Ovary (tissue), 9 donors: ENCODE results near the gene UMAD1. TPM values are rescaled to one million over a fixed set of nuclear protein-coding genes. Genes with fewer than 3 reads are reported as not detected.

Source experiments
- DNase-seq, 5 donors: peaks; one replicate each; pipeline ENCODE4 v3.0.0-alpha.2; 2019 to 2020
- H3K27ac ChIP-seq, 2 donors: fragments of 200-600 bp; one replicate each; pipeline versions ENCODE4 v1.5.1 to v1.8.0; 2019 to 2022
- H3K27me3 ChIP-seq: fragments of 200-600 bp; one replicate; pipeline ENCODE4 v1.8.0; 2022
- H3K36me3 ChIP-seq: fragments of 200-600 bp; sonication (generic); one replicate; pipeline ENCODE4 v1.5.1; 2019
- H3K4me1 ChIP-seq: one replicate; pipeline ENCODE4 v1.8.1; 2013; ENCODE audit warnings: mild to moderate bottlenecking, moderate library complexity; ENCODE audit not compliant: insufficient read depth
- H3K4me3 ChIP-seq: fragments of 200-600 bp; sonication (generic); one replicate; pipeline ENCODE4 v1.5.1; 2017
- H3K9me3 ChIP-seq, 2 donors: fragments of 200-600 bp in 1 of 2; sonication (generic) in 1 of 2; one replicate each; pipeline versions ENCODE4 v1.5.1 to v1.8.1; 2013 to 2019; ENCODE audit warnings: mild to moderate bottlenecking in 1 of 2, moderate library complexity in 1 of 2
- CTCF ChIP-seq, 3 donors: fragments of 450-650 bp in 2 of 3; fragments of 200-600 bp in 1 of 3; IDR thresholded peaks; one replicate each; pipeline versions ENCODE4 v1.5.1 to v1.8.0; 2016 to 2022; ENCODE audit warnings: antibody characterized with exemption in 3 of 3, mild to moderate bottlenecking in 1 of 3
- EP300 ChIP-seq: sonication (generic); formaldehyde crosslinking; IDR thresholded peaks from one replicate; pipeline ENCODE4 v1.6.1; 2017; ENCODE audit warnings: antibody characterized with exemption
- POLR2A ChIP-seq: fragments of 450-650 bp; IDR thresholded peaks from one replicate; pipeline ENCODE4 v1.6.1; 2017; ENCODE audit warnings: antibody characterized with exemption, mild to moderate bottlenecking, moderate library complexity
- WGBS, 3 donors: extraction: QIAGEN DNeasy Blood & Tissue Kit in 1 of 3; methylation state at CpG; one replicate each; pipeline versions ENCODE4 v1.1.5 to v1.1.7; 2013 to 2017; 5-methylcytosine and 5-hydroxymethylcytosine counted together
- intact Hi-C, 4 donors: fragments of 100-400 bp; cut with DNase I; formaldehyde crosslinking; loops; one replicate each; pipeline versions ENCODE4 v1.11.0 to v1.15.1; 2022 to 2023
- polyA plus RNA-seq, 2 donors: library from polyadenylated mRNA; stranded (reverse); fragments of 200-250 nt in 1 of 2; fragments of 350-450 nt in 1 of 2; fragmentation: Illumina TruSeq in 1 of 2; extraction: RNeasy Lipid Tissue Mini Kit (QIAGEN cat#74804) in 1 of 2; gene quantifications; one replicate each; pipeline ENCODE4 v1.2.3, GENCODE V29; 2013 to 2014
- small RNA-seq: library from RNA; depleted of rRNA; stranded (forward); fragments of <200 nt; gene quantifications from one replicate; pipeline ENCODE3, GENCODE V24; 2016
- total RNA-seq, 7 donors: library from RNA; depleted of rRNA in 2 of 7; stranded (reverse); fragments of >200 nt in 2 of 7; fragmentation: NEBNext Ultra II Directional in 3 of 7; extraction: Animal tissue kit (Norgen Biotek cat#: 25700) in 3 of 7; gene quantifications; one replicate each; pipeline versions ENCODE4 v1.1.0 to v1.2.4, GENCODE V29; 2016 to 2023
- donor health status: DM: no; HTN: no; CAD: no; lungs with moderate emphysema.
- donor health status: DM: no; HTN: no; CAD: no.
- donor health status: Bipolar disorder and iron deficiency.
- donor health status: DM: yes; HTN: yes; CAD: no.
- donor health status: DM: no; HTN: no; CAD: no.
- donor health status: DM: yes; HTN: yes; CAD: no.

The UMAD1 gene
- total and polyA plus RNA-seq, 9 donors: 10.4 to 19.1 (median 16.2) TPM

- Histone ChIP-seq H3K9me3 (no peaks in the 10 kb centered on the region), H3K4me1 (peaks cover 6% of the 10 kb centered on the region), H3K27me3 (no peaks in the 10 kb centered on the region), H3K27ac (no peak overlapping the region), H3K36me3 (no peaks in the 10 kb centered on the region), H3K4me3 (no peak overlapping the region)
- TF ChIP-seq CTCF (IDR thresholded peaks at IDR 0.05) (no peak), POLR2A (no peak), EP300 (no peak)
- intact Hi-C loops: no loop called here
- 60 to 64% (median 63%) methylated on average over 7 of the region's 7 CpGs for WGBS, 3 donors
- no peak for DNase-seq
Observed at GRCh38 chr7:7922684-7923385, 282.3 kb downstream of the UMAD1 start.

- 70 to 81% (median 79%) methylated on average over 1 of the region's 1 CpG for WGBS, 3 donors
Observed at GRCh38 chr7:7923818-7924217, 283.3 kb downstream of the UMAD1 start.

GRCh38 chr7:7924303-7924702, 283.8 kb downstream of the UMAD1 start:
- DNase-seq: no peak
- no peak overlapping the region for H3K27ac ChIP-seq
- no peak overlapping the region for H3K4me3 ChIP-seq
- no peaks in the 10 kb centered on the region for H3K4me1 ChIP-seq
- no peaks in the 10 kb centered on the region for H3K9me3 ChIP-seq
- no peaks in the 10 kb centered on the region for H3K27me3 ChIP-seq
- TF ChIP-seq POLR2A (no peak), CTCF (IDR thresholded peaks at IDR 0.05) (no peak), EP300 (no peak)
- no peaks in the 10 kb centered on the region for H3K36me3 ChIP-seq
- intact Hi-C loops: no loop called here

More at GRCh38 chr7:7923818-7924217, 283.3 kb downstream of the UMAD1 start:
- Histone ChIP-seq H3K9me3 (no peaks in the 10 kb centered on the region), H3K27ac (no peak overlapping the region), H3K36me3 (no peaks in the 10 kb centered on the region), H3K4me3 (no peak overlapping the region), H3K4me1 (peaks cover 2% of the 10 kb centered on the region), H3K27me3 (no peaks in the 10 kb centered on the region)
- no peak for DNase-seq
- intact Hi-C loops: no loop called here
- TF ChIP-seq CTCF (IDR thresholded peaks at IDR 0.05) (no peak), POLR2A (no peak), EP300 (no peak)

Small RNAs within 50 kb of the gene (small RNA-seq; reads per million reads assigned to genes)
- not detected for gene RNU6-534P

Other genes with a start within 250 kb of the UMAD1 start
- gene COL28A1, start 104.9 kb upstream of the UMAD1 start, total RNA-seq: 1 to 10 TPM in 6 of 7 donors, under 1 TPM in 1; 0.87 to 3.2 (median 1.4) TPM
- gene COL28A1, start 104.9 kb upstream of the UMAD1 start, polyA plus RNA-seq: 1 to 10 TPM in 1 of 2 donors, under 1 TPM in 1; 0.29 to 4.2 TPM
- gene MIOS, start 73.9 kb upstream of the UMAD1 start, total RNA-seq: 10 to 100 TPM; 25.4 to 49.2 (median 29.6) TPM
- gene MIOS, start 73.9 kb upstream of the UMAD1 start, polyA plus RNA-seq: 10 to 100 TPM; 11.2 to 16.1 TPM
- gene RPA3, start 77.9 kb downstream of the UMAD1 start, total RNA-seq: 10 to 100 TPM in 6 of 7 donors, 1 to 10 TPM in 1; 8.6 to 28.6 (median 17.8) TPM
- gene RPA3, start 77.9 kb downstream of the UMAD1 start, polyA plus RNA-seq: 10 to 100 TPM; 16.8 to 22.2 TPM